Measurements from ENCODE around the gene MAP2K6.

- TF ChIP-seq, protein P1, sequence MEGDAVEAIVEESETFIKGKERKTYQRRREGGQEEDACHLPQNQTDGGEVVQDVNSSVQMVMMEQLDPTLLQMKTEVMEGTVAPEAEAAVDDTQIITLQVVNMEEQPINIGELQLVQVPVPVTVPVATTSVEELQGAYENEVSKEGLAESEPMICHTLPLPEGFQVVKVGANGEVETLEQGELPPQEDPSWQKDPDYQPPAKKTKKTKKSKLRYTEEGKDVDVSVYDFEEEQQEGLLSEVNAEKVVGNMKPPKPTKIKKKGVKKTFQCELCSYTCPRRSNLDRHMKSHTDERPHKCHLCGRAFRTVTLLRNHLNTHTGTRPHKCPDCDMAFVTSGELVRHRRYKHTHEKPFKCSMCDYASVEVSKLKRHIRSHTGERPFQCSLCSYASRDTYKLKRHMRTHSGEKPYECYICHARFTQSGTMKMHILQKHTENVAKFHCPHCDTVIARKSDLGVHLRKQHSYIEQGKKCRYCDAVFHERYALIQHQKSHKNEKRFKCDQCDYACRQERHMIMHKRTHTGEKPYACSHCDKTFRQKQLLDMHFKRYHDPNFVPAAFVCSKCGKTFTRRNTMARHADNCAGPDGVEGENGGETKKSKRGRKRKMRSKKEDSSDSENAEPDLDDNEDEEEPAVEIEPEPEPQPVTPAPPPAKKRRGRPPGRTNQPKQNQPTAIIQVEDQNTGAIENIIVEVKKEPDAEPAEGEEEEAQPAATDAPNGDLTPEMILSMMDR (conservative IDR thresholded peaks at IDR 0.05; ENCODE audit: low read length) = no peak
- TF ChIP-seq EZH2phosphoT487 (IDR thresholded peaks at IDR 0.05; ENCODE audit: borderline replicate concordance, low read depth, low read length) = no peak
Measured at GRCh38 chr17:69434164-69434579, 19.7 kb downstream of the MAP2K6 start.

Data from OCI-LY7 (cell line).